NOMO-1 treated with DMSO at 0.1 percent for 48 hours (cell line): ENCODE data around the gene TMEM263.

Source experiments
- DNase-seq: peaks from one replicate; lab custom pipeline; 2025; ENCODE audit not compliant: unreplicated experiment; lab: John Stamatoyannopoulos, UW

The TMEM263 gene

DNA sequence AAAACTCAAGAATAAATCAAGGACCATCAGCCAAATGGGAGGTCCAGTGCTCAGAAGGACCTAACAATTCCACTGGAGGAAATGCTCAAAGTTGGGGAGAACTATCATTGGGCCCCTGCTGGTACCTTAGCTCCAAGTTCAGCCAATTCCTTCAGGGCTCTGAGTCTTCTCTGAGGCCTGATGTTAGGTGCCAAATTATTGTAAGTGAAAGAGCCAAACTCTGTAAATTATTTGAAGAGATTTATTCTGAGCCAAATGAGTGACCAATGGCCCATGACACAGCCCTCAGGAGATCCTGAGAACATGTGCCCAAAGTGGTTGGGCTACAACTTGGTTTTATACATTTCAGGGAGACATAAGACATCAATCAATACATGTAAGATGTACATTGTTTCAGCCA lies 8.2 kb upstream of the TMEM263 start:
- DNase-seq = no peak

DNA sequence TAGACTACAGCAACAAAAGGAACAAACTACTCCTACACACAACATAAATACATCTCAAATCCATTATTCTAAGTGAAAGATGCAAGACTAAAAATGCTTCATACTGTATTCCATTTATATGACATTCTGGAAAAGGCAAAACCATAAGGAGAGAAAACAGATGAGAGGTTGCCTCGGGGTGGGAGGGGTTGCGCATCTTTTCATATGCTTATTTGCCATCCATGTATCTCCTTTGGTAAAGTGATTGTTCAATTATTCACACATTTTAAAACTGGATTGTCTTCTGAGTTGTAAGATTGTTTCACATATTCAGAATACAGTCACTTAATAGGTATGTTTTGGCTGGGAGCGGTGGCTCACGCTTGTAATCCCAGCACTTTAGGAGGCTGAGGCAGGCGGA lies 5.1 kb upstream of the TMEM263 start:
- DNase-seq = no peak

DNA sequence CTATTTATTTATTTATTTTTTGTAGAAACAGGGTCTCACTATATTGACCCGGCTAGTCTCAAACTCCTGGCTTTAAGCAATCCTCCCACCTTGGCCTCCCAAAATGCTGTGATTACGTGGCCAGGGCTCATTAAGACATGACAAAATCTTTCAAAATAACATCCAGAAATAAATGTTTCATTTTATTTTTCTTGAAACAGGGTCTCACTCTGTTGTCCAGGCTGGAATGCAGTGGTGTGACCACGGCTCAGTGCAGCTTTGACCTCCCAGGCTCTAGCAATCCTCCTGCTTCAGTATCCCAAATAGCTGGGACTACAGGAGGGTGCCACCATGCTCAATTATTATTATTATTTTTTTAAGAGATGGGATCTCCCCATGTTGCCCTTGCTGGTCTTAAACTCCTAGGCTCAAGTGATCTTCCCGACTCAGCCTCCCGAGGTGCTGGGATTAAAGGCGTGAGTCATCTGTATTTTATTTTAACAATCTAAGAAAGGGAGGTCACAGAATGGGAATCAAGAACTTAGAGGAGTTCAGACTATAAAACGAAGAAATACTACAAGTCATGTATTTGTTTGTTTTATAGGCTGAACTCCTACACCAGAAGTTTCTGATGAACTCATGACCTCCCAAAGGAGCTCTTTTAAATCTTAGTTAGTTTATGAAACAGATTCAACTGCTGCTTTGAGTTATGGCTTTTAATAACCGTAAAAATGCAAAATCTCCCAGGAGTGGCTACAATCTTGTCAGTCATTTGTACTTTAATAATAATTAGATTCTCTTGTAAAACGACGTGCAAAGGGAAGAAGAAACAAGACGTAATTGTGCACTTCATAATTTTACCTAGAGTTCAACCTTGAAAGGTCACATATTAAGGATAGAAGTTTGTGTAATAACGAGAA lies 2.1 kb upstream of the TMEM263 start:
- no peak for DNase-seq

DNA sequence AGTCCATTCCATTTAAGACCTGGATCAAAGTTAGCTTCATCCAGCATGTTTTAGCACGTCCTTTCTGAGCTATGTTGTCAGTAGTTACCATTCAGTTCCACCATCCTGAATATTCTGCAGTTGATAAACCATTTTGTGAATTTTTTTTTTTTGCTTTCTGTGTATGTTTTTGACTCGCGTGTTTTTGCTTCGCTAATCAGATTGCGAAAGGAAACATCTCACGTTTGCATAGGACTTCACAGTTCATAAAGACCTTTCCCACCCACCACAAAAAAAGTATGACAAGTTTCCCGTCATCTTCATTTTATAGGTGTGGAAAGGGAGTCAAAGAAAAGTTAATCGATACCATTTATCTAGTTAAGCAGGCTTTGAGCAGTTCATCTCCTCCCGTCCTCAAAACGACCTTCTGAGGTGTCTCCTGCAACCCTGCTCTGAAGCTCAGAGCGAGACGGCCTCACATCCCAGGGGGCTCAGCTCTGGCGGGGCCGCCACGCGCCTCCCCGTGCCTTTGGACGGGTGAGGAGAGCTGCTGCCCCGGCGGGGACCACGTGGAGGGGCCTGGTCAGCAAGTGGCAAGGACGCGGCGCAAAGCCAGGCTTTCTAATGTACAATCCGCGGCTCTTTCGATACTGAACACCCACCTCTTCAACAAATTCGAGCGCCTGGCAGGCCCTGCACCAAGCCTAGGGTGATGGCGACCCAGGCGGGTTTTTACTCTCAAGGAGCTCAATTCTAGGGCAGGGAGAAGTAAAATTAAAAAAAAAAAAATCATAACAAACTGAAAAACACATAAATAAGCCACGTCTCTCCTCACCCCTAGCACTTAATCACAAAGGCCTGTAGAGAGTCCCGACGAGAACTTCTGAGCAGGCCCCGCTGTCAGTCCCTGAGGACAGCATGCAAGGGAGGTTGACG lies 988 bp upstream of the TMEM263 start:
- no peak for DNase-seq

DNA sequence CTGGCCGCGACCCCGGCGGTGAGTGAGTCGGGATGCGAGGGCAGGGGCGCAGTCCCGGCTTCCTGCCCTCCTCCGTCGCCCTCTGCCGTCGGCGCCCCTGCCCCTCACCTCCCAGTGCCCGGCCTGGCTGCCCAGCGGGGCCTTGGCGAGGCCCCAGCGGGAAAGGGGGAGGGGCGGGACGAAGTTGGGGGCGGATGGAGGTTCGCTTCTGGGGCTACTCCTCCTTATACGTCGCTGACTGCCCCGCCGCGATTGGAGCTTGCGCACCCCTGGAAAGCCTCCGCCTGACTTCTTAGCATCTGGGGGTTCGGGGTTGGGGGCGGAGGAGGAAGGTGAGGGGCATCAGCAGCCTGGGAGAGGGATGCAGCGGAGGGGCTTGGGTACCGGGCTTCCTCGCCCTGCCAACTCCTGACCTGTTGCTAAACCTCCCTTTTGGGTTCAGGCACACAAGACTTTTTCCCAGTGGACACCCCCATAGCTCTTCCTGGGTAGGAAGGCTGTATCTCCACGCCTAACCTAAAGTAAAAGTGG lies 406 bp downstream of the TMEM263 start:
- peak; percentile 25 for DNase-seq

DNA sequence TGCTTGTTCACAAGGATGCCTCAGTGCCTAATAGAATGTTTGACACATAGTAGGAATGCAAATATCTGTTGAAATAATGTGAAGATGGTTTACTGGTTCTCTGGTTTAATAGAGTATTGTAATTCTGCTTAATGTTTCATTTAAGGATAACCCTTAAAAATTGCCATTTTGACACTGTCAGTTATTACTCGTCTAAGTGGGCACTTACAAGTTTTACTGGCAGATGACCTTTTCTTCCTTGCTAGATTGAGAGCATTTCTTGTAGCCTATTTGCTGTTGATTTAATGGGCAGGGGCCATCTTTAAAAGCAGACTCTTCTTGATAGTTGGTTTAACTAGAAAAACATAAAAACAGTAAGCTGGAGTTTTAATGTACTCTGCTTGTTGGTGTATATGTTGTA lies 1.9 kb downstream of the TMEM263 start:
- no peak for DNase-seq

DNA sequence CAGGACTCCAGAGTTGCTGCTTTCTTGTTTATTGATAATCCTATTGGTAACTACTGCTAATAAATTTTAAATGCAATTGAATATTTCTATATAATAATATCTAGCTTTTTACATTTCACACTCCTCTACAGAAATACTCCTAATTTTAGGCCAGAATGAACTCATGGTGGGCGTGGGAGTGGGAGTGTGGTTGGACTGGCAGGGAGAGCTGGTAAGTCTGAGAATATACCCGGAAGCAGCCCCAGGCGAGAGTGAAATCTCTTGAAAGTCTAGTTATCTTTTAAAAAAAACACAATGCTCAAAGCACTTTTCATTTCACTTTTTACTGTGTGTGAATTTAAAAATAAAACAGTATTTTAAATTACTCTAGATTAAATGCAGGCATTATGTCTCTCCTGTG lies 4.7 kb downstream of the TMEM263 start:
- DNase-seq = no peak

DNA sequence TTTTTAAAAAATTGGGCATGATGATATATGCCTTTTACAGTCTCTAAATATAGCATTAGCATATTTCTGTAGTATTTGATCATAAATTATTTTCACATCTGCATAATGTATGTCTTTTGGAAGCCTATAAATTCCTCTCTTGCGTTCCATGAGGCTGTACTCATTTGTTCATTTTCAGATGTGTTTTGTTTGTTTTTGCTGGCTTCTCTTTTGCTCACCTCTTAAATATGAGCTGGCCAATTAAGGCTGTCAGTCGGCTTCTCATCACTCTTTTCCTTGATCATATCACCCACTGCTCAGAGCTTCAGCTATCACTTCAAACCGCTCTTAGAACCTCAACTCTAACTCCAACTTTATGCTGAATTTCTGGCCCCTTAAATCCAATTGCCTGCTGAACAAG lies 6.6 kb downstream of the TMEM263 start:
- DNase-seq = no peak

DNA sequence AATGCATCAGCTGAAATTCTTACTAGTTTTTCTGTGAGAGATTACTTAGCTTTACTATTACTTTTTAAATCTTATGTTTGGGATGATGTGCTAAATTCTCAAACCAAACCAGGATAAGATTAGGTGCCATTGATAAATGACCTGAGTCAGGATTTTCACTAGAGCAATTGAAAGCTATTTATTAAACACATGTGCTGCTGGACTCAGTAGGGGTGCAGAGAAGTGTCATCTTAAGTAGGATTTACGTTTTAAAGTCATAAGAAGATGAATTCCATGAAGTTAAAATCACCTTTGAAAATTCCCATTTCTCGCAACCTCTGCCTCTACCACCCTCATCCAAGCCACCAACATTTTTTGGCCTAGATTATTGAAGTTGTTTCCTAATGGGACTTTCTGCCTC lies 8.8 kb downstream of the TMEM263 start:
- DNase-seq = no peak

DNA sequence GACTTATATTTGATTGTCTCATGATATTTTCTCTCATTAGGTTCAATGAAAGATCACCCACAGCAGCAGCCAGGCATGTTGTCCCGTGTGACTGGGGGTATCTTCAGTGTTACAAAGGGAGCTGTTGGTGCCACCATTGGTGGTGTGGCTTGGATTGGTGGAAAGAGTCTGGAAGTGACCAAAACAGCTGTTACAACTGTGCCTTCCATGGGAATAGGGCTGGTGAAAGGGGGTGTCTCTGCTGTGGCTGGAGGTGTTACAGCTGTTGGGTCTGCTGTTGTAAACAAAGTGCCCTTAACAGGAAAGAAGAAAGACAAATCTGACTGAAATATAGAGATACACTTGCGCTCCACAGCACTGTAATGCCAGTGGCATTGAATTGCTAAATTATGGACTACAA lies 15.4 kb downstream of the TMEM263 start:
- DNase-seq = no peak

DNA sequence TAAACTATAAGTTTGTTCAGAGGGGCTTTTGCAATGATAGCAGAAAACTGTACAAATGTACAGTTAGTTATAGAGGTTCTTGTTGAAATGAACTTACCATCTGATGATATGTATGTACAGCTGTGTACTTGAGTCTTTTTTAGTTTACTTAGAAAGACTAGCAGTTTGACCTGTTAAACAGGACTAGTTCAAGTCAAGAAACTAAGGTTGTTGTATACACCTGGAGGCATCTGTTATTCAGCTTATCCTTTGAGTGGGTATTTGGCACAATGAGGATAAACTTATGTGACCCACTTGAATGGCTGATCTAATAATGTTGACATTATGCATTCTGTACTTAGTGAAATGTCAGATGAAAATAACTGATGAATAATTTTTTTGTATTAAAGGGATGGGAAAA lies 17.8 kb downstream of the TMEM263 start:
- no peak for DNase-seq

DNA sequence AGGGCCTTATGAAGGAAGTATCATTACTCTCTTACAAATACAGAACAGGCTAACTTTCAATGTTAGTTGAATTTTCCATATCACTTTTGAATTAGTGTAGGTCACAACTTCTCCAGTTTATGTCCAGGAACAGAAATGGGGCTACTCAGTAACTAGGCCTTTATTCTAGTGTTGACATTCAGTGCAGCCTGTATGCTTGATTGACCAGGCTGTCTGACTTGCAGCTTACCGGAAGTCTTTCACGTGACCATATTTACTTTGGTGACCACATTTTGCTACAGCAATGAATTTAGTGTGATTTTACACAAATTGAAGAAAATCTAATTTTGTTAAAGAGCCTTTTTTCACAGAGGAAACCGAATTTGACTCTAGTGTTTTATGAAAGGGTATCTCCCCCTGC lies 18.8 kb downstream of the TMEM263 start:
- DNase-seq = no peak

DNA sequence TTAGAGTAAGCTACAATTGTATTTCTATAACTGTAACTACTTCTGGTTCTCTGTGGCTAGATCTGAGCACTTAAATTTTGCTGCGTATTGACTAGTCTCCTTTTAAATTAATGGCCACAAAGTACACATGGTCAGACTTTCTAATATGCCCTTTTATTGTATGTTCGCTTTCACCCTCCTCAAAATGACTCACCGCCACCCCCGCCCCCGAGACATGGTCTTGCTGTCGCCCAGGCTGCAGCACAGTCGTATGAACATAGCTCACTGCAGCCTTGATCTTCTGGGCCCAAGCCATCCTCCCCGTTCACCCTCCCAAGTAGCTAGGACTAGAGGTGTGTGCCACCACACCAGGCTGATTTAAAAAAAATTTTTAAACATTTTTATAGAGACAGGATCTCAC lies 19.4 kb downstream of the TMEM263 start:
- no peak for DNase-seq

DNA sequence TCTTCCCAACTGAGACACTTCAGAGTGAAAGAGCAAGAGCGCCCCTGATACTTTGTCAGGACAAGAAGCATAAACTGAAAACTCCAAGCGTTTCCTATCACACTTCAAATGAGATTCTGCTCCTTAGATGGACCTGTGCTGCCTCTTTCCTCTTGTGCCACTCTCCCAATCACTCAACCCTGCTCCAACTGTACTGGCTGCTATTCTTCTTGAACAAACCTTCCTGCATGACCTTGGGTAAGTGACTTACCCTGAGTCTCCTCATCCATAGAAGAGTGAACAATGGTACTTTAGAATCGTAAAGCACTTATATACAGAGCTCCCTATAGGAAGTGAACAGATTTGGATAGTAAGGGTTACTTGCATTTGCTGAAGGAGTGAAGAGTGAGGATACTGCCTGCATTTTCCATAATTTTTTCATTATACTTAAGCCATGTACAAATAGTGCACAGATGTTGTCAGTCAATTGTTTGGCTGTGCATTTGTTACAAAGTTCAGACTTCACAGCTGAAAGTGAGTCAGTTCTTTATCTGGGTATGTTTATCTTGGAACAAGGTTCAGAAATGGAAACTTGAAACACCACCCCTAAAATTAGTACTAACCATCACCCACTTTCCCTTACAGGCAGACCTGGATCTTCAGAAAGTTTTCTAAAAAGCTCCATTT lies 20.4 kb downstream of the TMEM263 start:
- DNase-seq = no peak

DNA sequence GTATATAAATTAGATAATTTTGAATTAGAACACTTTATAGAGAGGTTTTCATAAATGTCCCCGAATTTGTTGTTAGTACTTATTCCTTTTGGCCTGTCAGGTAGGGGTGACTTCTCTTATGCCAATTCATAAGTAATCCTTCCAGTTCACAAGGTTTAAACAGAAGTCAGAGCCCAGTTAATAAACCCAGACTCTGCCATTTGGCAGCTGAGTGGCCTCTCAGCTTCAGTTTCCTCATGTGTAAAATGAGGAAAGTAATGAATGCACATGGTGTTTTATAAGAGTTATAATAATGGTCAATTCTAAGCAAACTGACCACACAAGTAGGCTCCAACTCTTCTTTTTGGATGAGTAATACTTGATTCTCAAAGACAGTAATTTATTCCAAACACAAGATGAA lies 21.0 kb downstream of the TMEM263 start:
- DNase-seq = no peak

DNA sequence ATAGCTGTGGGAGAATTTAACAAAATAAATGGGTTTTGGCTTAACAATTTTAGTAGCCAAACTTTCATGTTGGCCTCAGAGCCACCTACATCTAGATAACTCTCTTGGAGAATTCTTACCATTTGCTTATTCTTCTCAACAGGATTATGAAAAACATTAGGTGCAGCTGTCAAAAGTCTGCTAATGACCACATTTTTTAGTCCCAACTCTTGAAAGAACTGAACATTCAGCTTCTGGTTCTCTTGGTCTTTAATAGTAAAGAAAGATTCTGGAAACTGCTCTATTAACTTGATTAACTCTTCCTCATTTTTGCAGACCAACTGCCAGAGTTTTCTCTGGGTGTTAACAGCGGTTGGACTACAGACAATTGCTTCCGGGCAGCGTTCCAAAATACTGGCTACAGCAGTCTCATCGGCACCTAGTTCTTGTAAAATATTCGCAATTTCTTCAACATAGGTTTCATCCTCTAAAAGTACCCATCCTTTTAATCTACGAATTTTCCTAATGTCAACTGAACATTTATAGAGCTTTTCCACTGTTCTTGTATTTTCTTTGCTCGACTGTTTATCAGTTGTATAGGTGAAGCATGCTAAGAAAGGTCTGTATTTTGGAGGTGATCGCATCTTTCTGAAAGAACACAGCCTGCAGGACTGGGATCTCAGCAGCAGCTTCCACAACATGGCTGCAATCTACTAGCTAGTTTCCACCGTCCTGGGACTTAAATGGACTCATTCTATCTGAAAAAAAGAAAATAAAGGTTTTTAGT lies 22.5 kb downstream of the TMEM263 start:
- DNase-seq = no peak

DNA sequence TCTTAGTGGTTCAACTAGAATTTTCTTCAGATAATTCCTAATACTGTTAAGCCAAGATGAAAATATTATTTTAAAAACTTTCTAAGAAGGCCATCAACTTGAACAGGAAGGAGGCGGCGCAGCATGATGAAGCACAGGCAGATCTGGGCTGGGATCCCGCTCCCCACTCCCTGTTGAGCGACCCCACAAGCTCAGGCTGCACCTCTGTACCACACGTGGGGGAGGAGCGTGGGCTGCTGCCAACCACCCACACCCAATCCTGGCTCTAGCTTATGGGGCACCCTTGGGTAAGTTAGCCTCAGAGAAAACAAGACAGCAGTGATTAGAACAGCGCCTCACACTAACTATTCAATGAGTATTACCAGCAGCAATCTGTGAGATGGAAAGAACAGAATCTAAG lies 25.2 kb downstream of the TMEM263 start:
- no peak for DNase-seq

DNA sequence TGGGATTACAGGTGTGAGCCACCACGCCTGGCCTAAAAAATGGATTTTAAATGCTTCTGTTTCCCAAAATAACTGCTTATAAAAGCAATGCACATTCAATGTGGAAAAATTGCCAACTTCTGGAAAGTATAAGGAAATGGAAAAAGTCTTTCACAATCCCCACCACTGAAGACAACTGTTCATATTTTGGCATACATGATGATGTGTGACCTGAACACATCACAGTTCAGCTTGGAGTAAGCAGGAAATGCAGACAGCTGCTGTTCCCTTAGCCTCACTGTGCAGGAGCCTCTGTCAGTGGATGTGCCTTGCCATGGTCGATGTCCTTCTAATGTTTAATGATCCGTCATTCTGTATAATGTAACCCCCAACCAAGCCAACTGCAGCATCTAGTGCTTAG lies 26.1 kb downstream of the TMEM263 start:
- no peak for DNase-seq

DNA sequence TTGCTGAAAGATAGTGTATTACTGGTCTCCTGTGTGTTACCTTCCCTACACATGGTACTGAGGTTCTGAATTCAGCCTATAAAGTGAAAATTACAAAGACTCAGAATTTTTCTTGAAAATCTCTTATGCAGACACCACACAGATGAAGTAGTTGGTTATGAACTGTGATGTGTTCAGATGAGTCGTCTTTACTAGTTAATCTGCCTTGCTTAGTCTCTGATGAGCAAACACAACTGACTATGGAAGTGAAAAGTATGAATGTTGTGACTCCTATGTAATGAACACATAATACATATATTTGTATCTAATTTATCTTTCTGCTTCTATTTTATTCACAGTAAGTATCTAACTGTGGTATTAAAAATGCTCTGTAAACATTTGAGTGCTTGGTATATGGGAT lies 26.5 kb downstream of the TMEM263 start:
- no peak for DNase-seq

DNA sequence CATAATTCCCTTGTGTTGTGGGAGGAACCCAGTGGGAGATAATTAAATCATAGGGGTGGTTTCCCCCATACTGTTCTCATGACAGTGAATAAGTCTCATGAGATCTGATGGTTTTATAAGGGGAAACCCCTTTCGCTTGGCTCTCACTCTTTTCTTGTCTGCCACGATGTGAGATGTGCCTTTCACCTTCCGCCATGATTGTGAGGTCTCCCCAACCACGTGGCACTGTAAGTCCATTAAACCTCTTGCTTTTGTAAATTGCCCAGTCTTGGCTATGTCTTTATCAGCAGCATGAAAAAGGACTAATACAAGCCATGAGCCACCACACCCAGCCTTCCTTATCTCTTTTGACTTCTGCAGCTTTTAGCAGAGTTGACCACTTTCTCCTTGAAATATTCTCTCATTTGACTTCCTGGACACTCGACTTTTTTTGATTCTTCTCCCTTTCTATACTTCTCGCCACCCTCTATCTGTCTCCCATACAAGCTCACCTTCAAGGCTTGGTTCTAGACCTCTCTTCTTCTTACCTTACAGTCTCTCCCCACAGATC lies 29.0 kb downstream of the TMEM263 start:
- no peak for DNase-seq
